CD4-positive, alpha-beta T cell treated with Interleukin-12 subunit alpha and Interleukin-12 subunit beta, for 1 hour (primary cell): Measurements from ENCODE around the gene ATP11A.

ENCODE experiments used
- DNase-seq: peaks from one replicate; pipeline ENCODE4 v3.0.0-alpha.2; 2020

Gene ATP11A

DNA sequence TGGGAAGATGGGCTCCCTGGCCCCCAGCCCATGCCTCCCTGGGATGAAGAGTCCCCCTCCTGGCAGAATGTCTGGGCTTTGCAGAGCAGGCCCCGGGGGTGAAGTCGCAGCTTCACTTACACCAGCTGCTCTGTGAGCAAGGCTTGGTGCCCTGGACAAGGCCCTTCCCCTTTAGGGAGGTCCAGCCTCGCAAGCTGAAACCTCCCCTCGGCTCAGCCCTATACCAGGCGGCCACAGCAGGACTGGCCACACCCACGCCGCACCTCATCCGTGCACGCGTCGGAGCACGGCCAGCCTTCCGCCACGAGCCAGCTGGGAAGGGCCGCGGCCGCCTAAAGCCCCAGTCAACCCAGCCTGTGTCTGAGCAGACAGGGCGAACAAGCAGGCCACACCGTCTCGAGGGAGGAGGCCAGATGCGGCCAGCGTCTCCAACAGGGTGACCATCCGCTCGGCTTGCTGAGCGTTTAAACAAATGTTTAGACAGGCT lies 196.0 kb downstream of the ATP11A start:
- no peak for DNase-seq

DNA sequence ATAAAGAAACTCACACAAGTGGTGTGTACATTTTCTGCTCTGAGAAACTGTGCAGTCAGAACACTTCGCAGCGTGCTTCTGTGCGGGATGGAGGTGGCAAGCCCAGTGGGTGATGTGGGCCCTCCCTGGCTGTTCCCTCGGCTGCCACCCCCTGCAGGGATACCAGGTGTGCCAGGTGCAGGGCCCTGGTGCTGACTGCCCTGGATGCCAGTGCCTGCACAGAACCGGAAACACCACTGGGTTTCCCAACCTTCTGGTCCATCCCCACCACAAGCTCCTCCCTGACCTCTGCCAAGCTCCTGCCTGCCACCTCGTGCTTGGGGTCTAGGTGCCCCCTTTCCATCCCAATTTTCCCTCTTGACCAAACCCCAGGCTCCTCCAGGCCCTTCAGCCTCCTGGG lies 197.3 kb downstream of the ATP11A start:
- DNase-seq, result no peak

DNA sequence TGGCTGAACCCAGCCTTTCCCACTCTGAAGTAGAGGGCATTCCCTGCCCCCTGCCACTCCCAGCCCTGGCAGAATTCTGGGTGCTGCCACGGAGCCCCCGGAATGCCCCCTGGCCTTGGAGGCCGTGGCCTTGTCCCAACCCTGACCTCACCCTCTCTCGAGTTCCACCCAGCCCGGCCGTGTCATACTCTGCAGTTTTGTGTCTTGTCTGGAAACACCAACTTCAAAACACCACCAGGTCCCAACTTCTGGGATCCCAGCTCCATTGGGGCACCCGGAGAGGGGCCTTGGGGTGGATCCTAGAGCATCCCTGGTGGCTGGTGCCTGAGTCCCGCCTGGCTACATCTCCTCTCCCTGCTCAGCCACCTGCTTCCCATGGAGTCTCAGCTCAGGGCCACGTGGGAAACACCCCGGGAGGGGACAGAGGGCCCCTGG lies 197.7 kb downstream of the ATP11A start:
- no peak for DNase-seq

DNA sequence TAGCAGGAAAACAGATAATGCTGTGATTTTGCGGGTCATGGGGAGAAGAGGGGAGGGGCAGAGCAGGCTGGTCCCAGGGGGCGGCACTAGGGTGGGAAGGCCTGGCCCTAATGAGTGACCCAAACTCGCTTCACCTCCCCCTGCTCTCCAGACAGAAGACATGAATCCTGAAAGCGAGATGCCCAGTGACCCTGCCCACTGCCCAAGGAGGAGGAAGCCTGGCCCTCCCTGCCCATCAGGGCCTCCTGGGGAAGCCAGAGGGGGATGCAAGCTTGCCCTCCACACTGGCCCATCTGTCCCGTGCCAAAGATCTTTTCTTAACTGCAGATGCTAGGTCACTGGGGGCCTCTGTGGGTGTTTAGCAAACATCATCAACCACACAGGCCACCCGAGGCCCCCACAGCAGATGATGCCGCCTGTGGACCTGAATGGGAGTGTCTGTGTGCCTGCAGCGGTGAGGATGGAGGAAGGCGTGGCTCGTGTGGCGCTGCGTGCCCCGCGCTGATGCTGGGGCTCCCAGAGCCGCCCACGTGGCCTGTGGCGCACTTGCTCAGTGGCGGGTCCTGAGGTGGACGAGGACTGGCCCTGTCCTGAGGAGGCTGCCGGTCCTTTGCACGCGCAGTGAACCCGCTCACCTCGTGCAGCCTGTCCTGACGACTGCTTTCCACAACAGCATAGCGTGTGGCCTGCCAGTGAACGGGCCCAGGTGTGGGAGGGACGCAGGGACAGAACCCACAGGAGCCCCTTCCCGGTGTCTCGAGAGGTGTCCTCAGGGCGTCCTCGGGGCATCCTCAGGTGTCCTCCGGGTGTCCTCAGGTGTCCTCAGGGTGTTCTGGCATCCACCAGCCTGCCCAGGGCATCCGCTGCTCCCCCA lies 198.6 kb downstream of the ATP11A start:
- DNase-seq, result no peak

DNA sequence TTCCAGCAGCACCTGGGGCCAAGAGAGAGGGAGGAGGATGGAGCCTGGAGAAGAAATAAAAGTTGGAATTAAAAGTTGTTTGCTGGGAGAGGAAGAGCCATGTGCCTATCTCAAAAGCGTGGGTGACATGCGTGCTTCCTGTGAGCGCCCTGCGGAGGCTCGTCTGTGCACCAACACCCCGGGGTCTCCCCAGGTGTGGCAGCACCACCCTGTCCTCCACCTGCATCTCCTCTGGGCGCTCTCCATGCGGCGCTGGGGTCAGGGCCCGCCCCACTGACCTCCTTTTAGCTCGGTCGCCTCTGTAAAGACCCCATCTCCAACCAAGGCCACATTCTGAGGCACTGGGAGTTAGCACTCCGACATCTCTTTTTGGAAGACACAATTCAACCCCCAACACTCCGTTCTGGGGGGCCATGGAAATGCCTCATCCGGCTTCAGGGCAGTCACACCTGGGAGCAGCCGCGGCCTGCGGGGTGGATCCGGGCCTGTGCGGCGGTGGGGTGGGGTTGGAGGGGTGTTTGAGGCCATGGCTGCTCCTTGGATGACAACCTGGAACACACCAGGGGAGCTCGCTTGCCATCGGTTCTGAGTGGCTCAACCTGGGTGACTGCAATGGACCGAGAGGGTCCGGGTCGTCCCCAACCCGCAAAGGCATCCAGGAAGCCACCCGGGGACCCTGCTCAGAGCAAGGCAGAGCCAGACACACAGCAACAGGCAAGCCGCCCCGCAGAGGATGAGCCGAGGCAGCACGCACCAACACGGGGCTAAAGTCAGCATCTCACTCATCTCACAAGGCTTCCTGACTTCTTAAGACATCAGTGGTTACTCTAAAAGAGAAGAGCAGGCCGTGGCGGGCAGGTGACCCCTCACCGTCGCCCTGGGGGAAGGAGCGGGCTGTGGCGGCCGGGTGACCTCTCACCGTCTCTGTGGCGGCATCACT lies 199.8 kb downstream of the ATP11A start:
- no peak for DNase-seq

DNA sequence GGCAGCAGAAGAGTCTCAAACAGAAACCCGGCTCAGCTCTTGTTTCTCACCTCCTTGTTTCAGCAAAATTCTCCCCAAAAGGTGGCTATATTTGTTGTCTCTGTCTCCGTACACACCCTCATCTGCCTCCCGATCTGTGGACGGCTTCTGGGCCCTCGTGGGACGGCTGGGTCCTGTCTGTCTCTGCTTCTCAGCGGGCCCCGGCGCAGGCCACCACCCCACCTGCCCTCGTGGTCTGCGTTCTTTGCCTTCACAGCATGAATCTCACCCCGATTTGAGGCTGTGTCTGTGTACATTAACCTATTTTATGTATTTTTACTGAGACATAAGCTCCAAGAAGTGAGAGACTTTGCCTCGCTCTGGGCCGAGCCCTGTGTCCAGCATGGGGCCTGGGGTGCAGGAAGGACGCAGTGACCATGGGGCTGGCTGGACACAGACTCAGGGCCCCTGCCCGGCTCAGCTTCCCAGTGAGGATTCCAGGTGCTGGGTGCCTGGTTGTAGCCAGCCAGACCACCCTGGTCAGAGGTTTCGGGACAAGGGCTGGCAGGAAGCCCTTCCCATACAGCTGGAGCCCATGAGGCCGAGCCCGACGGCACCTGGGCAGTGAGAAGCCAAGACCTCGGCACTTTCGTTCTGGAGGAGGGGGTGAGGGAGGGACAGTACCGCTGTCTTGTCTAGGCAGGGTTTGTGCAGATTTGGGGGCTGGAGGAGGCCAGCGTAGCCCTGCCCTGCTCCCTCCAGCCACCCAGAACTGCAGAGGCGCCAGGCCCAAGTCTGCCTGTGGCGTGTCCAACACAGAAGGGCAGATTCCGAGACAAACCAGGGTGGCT lies 200.7 kb downstream of the ATP11A start:
- no peak for DNase-seq

DNA sequence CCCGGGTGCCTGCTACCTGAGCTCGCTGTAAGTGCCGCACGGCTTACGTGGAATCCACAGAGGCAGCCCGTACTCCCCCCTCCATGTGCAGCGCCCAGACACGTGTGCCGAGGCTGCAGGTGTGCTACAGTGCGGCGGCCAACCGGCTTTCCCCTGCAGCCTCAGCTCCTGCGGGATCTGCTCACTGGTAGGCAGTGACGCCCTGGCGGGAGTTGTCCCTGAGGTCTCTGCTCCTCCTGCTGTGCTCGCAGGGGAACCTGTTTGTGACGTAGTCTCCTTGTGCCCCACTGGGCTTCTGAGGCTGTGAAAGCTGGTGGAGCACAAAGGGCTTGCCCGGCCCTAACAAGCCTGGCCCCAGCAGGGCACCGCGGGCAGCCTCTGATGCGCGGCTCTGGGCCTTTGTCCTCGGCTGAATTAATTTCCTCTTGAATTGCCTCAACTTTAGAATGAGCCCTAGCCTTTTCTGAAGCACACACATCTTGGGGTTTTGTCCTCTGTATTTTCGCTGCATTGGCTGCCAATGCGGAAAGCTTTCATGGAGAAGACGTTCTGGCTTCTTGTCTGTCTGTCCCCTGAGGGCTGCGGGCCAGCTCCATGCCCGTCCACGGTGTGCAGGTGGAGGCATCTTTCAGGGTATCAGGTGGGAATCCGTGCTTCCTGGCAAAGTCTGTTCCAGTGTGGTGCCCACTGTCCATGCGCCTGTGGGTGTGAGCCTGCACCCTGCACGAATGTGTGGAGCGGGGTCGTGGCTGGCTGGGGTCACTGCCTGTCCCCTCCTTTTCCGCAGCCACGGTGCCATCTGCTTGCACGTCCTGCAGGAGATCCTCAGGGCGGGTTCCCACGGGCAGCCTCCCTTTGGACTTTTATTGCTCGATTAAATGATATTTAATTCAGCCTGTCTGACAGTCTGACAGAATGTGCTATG lies 201.9 kb downstream of the ATP11A start:
- no peak for DNase-seq

DNA sequence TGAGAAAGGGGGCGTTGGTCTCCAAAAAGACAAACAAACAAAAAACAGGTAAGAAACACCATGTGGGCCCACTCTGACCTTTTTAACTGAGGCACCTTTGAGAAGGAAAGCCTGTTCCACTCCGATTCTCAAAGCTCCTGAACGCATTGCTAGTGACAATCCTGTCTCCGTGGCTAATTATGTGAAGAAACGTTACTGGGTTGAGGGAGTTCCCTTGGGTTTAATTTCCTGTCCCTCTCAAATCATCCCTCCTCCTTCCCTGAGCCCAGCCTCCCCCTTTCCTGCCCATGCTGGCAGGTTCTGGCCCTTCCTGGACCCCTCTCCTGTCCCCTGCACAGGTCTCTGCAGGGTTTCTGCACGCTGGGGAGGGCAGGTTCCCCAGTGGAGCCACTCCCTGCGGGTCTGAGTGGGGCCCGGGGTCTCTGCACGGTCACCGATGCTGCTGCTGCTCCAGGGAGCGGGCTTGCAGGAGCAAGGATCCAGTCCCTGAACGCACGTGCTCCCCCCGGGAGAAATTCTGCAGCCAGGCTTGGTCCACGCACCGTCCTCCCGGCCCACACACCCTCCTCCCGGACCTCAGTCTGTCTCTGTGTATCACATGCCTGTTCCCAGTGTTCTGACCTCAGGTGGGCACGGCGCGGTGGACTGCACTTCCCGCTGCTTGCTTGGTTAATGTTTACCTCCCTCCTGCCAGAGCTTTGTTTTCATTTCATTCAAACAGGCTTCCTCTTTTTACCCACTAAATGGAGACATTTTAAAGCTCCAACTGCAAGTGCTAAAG lies 202.8 kb downstream of the ATP11A start:
- no peak for DNase-seq

DNA sequence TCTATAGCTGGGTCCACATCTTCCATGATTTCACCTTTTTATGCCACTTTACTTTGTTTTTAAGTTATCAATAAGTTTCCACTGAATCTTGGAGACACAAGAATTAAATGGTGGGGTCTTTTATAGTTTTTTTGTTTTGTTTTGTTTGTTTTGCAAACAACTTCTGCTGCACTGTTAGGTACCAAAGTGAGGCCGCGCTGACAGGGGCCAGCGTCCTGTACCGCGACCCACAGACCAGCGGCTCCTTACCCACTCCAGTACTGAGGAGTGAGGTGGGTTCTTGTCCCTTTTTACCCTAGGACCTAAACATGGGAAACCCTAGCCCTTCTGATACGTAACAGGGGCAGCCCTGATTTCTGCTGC lies 203.3 kb downstream of the ATP11A start:
- DNase-seq, result no peak

DNA sequence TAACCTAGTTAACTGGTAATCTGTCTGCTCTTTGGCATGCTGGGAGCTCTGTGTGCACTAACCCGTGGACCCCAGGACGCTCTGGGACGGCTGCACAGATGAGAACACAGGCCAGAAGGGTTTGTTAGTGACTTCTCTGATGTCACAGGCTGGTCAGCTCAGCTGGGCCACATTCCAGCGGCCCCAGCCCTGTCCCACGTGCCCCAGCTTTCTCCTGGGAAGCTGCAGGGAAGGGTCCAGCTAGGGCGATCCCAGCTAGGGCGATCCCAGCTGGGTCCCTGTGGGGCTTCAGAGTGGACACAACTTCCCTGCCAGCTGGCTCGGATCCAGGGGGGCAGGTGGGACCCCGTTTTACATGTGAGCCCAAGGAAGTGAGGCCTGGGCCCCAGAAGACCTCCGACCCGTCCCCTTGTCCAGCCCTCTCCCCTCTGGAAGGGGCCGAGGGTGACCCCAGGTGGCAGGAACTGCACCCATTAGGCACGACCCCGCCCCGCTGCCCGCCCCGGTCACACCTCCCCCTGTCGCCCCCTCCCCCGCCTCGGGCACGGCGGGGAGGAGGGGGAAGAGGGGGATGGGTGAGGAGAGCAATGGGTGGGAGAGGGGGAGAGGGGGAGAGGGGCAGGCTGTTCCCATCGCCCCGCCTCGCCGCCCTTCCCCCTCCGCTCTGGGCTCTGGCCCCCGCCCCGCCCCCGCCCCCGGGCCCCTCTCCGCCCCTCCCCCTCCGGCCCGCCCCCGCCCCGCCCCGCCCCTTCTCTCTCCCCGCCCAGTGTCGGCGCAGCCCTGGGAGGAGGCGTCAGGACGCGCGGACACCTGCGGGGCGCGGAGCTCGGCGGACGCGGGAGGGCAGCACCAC lies 204.0 kb downstream of the ATP11A start:
- peak; percentile 27 for DNase-seq

DNA sequence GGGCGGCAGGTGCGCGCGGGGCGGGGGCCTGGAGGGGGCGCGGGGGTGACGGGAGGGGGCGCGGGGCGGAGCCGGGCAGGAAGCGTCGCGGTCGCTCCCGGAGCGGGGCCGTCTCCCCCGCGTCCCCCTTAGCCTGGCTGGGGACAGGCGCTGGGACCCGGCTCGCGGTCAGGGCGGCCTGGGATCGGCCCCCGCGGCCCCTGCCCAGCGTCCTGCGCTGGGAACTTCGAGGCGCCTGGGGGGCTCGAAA lies 204.5 kb downstream of the ATP11A start:
- no peak for DNase-seq

DNA sequence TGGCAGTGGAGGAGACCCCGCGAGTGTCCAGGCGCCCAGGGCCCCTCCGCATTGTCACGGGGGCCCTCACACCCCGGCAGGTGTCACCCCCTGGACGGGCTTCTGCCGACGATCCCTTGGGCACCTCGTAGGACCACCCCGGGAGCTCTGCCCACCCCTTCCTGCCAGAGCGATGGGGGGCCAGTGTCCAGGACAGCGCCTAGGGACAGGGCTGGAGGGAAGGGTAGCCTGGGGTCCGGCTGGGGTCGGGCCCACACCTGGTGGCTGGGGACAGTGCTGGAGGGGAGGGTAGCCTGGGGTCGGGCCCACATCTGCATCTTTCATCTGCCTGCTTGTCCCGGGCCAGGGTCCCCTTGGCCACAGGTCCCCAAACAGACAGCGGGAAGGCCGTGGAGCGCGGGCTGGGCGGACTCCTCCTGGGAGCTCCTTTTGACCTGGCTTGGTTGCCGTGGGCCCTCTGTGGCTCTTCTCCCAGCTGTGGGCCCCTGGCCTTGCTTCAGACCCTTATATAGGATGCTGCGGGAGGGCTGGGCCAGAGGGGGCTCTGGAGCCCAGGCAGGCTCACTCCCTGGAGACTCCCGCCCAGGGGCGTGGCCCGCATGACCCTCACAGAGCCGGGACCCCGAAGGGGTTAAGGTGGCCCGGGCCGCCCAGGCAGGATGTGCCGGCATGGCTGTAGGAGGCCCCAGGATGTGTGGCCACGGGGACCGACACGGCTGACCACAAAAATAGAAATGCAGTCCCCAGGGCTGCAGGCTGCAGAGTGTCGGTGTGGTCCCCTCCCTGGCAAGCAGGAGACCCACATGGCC lies 205.0 kb downstream of the ATP11A start:
- DNase-seq, result no peak

DNA sequence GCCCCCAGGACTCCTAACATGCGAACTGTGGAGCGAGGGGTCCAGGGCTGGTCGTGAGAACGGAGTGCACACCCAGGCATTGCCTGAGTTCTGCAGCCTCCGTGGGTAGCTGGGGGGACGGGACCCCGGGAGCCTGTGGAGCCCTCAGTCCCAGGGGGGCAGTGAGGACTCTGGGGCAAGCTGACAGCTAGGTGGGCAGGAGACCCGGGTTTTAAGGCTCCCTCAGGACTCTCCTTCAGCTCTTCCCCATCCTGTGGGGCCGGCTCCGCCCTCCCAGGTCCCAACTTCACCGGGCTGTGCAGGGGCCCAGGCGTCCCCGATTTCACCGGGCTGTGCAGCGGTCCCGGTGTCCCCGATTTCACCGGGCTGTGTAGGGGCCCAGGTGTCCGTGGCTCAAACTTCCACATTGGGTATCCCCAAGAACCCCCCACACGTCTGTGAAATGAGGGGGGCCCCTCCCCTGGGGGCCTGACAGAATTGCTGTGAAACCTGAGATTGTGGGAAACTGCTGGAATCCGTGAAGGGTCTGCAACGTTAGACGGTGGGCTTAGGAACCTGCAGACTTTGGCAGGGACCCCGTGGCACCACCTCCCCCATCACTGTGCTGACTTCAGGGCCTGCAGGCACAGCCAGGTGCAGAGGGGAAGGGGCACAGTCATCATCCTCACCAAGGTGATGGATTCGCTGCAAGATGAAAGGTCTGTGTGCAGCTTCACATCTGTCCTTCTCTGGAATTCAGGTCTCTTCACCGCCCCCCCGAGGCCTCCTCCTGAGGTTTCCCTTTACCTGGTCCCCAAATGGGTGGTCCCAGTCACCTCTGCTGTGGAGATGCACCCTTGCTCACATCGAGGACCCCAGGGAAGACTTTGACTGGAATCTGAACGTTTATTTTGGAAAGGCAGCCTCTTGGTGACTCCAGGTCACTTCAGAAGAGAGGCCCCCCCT lies 206.0 kb downstream of the ATP11A start:
- no peak for DNase-seq

DNA sequence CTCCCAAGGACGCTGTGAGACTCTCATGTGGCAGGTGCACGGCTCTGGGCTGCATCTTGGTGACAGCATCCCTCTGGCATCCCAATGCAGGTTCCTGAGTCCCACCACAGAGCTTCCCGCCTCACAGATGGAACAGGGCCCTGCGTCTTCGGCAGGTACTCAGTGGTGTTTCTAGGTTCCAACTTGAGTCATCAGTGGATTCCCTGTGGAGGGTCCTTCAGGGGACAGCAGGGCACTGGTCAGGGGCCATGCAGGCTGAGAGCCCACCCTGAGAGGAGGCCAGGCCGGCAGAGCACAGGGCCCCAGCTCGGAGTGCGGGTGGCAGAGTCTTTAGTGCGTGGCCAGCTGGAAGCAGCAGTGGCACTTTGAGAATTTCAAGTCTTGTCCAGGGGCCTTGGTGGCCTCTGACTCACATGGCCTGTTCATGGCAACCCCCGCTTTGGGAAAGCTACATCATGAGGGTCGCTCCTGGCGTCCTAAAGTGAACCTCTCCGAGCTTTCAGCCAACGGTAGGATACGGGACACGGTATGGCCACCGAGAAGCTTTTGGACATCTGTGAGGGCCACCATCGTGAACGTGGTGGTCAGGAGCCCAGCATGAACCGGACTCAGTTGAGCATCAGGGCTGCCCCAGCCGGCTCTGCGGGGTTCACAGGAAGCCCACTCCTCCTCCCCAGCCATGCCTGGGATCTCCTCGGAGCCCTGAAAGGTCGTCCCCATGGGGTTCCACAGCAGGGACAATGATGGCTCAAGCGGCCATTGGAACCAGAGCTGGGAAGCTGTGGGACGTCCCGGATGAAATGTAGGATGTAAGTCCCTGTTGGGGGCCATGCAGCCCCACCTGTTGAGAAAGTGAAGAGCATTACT lies 207.1 kb downstream of the ATP11A start:
- DNase-seq, result no peak

DNA sequence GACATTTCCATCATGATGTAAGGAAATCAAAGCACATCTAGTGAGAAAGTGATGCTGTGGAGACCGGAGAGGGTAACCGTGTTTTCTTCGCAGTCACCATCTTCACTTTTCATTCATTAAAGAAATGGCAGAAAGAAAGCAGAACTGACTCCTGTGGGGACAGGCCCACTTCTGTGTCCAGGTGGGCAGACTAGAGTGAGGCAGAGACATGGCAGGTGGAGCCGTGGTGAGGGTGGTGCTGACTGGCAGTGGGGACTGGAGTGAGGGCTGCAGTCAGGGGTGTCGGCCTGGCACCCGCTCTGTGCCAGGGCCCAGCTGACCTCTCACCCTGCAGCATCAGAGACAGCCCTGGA lies 207.7 kb downstream of the ATP11A start:
- DNase-seq, result no peak

DNA sequence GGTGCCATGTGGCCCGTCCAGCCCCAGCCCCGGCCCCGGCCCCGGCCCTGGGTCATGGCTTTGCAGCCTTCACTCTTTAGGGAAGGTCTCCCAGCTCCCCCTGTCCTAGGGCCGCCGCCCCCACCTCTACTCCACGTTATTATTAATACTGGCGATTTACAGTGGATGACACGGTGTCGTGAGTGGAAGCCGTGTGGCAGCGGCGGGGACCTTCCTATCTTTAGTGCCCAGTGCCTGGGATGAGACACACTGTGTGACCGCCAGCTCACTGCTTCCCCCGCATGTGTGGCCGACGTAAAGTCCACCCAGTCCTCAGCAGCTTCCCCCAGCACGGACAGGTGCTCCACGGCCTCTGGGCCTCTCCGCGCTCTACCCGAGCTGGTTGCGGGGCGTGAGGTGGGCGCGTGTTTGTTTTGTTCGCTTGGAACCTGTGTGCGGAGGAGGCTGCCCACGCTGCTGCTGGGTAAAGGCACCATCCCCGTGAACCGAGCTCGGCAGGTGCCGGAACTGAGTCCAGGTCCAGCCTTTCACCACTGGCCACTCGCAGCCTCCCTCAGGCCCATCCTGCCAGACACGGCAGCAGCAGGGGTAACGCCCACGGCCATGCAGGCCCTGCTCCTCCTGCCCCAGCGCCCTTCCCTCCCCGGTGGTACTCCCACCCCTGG lies 208.2 kb downstream of the ATP11A start:
- DNase-seq, result no peak
